ENCODE results near the gene ARMC10.

- TF ChIP-seq, protein P1, sequence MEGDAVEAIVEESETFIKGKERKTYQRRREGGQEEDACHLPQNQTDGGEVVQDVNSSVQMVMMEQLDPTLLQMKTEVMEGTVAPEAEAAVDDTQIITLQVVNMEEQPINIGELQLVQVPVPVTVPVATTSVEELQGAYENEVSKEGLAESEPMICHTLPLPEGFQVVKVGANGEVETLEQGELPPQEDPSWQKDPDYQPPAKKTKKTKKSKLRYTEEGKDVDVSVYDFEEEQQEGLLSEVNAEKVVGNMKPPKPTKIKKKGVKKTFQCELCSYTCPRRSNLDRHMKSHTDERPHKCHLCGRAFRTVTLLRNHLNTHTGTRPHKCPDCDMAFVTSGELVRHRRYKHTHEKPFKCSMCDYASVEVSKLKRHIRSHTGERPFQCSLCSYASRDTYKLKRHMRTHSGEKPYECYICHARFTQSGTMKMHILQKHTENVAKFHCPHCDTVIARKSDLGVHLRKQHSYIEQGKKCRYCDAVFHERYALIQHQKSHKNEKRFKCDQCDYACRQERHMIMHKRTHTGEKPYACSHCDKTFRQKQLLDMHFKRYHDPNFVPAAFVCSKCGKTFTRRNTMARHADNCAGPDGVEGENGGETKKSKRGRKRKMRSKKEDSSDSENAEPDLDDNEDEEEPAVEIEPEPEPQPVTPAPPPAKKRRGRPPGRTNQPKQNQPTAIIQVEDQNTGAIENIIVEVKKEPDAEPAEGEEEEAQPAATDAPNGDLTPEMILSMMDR (IDR thresholded peaks at IDR 0.05): no peak
- TF ChIP-seq POLR2AphosphoS5 (IDR thresholded peaks at IDR 0.05): no peak
Measured at GRCh38 chr7:103127006-103127405, 52.1 kb downstream of the ARMC10 start.

Data from upper lobe of left lung (tissue), 4 donors.